Gastrocnemius medialis (tissue), 4 donors: Measurements from ENCODE around the gene ITIH3.

ENCODE experiments used
- POLR2A ChIP-seq, 2 donors: fragments of 450-650 bp; IDR thresholded peaks; one replicate each; pipeline ENCODE4 v1.6.1; 2017; ENCODE audit warnings: antibody characterized with exemption in 2 of 2, mild to moderate bottlenecking in 2 of 2, moderate library complexity in 2 of 2
- TF ChIP-seq, protein P1 (sequence below), 5 experiments: fragments of 450-650 bp in 3 of 5; fragments of 200-600 bp in 2 of 5; sonication (generic) in 2 of 5; IDR thresholded peaks in 4 of 5; conservative IDR thresholded peaks in 1 of 5; 1 replicate in 4 of 5; 2 replicates in 1 of 5; pipeline ENCODE4 v1.5.1; 2016 to 2019; ENCODE audit warnings: antibody characterized with exemption in 5 of 5, mild to moderate bottlenecking in 3 of 5, moderate library complexity in 3 of 5

DNA sequence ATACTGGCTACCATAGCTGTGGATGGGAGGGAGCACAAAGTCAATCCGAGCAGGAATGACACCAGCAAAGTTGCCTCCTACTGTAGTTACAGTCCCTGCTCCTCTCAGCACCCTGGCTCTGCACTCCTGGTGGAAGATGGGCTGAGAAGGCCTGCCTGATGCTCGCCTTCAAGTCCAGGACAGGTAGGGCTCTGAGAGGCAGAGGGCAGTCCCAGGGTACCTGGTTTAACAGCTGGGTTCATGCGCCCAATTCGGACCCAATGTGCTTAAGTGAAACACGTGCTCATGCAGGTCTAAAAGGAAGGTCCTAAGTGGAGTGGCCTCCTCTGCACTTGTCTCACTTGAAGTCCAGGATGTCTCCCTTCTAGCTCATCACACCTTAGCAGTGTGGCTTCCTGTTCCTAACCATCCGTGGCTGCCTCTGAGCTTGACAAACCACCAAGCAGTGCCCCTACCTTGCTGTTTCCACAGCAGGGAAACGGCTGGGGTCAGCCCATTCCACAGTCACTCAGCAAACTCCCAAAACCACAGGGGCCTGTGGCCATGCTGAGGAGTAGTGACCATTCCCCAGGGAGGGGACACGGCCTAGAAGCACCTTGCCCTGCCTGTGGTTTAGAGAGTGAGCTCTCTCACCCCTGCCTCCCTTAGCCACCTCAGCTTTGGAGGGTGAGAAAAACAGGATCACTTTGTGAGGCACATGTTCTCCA, 44.1 kb downstream of the ITIH3 start:
- TF ChIP-seq, protein P1, sequence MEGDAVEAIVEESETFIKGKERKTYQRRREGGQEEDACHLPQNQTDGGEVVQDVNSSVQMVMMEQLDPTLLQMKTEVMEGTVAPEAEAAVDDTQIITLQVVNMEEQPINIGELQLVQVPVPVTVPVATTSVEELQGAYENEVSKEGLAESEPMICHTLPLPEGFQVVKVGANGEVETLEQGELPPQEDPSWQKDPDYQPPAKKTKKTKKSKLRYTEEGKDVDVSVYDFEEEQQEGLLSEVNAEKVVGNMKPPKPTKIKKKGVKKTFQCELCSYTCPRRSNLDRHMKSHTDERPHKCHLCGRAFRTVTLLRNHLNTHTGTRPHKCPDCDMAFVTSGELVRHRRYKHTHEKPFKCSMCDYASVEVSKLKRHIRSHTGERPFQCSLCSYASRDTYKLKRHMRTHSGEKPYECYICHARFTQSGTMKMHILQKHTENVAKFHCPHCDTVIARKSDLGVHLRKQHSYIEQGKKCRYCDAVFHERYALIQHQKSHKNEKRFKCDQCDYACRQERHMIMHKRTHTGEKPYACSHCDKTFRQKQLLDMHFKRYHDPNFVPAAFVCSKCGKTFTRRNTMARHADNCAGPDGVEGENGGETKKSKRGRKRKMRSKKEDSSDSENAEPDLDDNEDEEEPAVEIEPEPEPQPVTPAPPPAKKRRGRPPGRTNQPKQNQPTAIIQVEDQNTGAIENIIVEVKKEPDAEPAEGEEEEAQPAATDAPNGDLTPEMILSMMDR (IDR thresholded peaks at IDR 0.05 in 4 of 5, conservative IDR thresholded peaks at IDR 0.05 in 1 of 5) = no peak
- TF ChIP-seq POLR2A (IDR thresholded peaks at IDR 0.05) = no peak
